NOMO-1 (cell line): ENCODE measurements around the gene ARMC10.
"Not testable (repeated sequence)": the region's sequence is repeated elsewhere in the genome, so short reads cannot be mapped to it uniquely, and the experiment has no call there.

ENCODE experiments used
- DNase-seq, 2 experiments: peaks; one replicate each; lab custom pipeline; 2025; ENCODE audit not compliant: unreplicated experiment in 2 of 2; lab: John Stamatoyannopoulos, UW

The ARMC10 gene

DNA sequence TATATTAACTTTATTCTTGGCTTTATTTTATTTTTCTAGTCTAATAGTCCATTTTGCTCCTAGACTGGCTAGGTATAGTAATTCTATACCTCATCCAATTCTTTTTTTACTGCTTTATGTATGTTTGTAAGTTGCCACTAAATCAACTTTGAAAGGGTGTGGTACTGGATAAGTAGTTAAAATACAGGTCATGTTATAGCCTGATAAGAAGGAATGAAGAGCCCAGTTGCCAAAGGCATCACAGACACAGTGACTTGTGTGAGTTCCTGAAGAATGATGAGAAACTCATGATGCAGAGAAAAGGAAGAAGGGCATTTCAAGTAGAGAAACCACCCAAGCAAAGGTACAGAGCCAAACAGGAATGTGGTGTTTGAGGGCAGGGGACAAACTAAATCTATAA is 46.7 kb downstream of the ARMC10 start:
- DNase-seq: no peak

DNA sequence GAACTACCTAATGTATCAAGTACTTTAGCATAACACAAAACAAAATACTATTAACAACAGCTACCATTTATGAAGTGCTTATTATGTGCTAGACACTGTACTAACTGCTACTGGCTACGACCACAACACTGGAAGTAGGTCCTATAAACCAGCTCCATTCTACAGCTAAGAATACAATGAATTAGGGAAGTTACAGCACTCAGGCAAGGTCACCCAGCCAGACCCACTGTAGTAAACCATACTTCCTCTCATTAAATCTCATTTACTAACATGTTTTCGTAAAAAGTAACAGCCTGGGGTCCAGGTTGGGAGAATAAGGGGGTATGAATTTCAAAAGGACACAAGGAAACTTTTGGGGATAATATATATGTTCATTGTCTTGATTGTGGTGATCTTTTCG is 48.6 kb downstream of the ARMC10 start:
- DNase-seq: peak in 1 of 2 experiments; percentile 9

DNA sequence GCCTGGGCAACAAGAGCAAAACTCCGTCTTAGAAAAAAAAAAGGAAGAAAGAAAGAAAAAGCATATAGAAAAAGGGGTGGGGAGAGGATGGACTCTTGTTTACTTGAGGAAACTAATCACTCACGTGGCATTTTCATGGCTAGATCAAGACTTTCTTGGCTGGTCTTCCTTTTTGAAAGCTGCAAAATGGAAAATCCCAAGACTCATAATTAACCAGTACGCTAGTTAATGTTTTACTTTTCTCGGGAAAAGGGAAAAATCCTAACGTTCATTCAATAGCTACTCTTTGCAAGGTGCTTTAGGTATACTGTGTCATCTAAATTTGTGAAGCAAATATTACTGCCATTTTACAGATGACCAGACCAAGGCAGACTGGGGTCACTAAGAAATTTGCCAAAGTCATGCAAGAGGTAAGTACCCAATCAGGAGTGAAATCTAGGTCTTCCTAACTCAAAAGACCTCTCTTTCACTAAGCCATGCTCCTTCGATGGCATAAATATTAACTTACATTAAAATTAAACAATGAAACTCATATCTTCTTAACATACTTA is 49.6 kb downstream of the ARMC10 start:
- no peak for DNase-seq

DNA sequence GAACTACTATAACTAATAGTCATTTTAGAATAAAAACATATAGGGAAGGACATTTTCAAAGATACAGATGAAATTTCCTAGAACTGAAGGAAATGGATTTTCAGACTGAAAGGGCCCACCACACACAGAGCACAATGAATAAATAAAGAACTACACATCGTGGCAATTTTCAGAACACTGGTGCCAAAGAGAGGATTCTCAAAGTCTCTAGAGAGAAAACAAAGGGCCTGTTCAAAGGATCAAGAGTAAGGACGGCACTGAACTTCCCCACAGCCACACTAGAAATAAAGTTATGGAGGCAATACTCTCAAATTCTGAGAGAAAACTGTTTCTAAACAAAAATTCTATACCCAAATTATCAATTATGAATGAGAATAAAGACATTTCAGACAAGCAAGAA is 52.1 kb downstream of the ARMC10 start:
- DNase-seq: no peak

DNA sequence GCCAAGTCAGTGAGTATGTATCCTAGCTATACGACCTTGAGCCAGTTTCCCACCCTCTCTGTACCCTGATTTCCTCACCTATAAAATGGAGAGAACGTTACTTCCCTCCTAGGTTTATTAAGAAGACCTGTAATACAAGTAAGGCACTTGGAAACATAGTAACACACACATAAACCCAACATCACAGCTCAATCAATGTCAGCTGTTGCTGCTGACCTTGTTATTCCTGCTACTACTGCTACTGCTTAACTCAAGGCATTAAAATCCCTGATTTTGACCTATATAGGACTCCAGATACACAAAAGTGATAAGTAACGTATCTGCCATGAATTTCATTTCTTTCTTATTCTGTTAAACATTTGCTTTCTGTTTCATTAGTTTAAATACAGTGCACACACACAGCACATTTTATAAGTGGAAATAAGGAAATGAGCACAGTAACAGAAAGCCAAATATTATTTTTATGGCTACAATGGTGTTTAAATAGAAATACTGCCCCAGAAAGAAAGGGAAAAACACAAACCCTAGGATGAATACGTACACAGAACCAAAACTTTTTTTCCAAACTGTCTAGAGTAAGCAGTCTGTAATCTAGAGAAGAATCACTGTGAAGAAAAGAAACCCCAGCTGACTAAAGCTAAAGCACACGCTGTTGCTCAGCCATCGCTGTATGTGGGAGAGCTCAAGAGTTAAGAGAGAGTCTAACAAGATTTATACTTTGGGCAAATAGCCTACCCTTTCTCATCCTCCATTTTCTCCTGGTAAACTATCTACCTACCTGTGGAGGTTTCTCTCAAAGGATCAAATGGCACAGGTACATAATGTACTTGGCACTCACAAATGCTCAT is 55.0 kb downstream of the ARMC10 start:
- DNase-seq: no peak

DNA sequence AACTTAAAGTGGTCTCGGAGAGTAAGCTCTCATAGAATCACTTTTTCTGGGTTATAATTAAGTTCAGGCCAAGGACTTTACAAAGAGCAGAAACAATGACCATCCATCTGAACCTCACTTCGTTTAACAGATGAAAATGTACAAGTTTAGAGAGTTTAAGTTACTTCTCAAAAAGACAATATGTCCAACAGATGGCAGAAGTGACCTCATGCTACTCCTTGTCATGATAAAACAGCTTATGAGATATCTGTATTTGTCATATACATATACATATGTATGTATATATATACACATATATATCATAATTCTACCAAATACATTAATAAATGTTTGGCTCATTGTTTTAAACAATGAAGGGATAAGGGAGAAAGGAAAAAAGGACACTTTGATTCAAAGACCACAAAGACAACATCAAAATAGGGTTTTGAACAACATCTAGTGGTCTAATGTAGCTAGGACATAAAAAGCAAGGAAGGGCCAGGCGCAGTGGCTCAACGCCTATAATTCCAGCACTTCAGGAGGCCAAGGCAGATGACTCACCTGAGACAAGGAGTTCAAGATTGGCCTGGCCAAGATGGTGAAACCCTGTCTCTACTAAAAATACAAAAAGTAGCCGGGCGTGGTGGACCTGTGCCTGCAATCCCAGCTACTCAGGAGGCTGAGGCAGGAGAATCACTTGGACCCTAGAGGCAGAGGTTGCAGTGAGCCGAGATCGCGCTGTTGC is 56.1 kb downstream of the ARMC10 start:
- no peak for DNase-seq

DNA sequence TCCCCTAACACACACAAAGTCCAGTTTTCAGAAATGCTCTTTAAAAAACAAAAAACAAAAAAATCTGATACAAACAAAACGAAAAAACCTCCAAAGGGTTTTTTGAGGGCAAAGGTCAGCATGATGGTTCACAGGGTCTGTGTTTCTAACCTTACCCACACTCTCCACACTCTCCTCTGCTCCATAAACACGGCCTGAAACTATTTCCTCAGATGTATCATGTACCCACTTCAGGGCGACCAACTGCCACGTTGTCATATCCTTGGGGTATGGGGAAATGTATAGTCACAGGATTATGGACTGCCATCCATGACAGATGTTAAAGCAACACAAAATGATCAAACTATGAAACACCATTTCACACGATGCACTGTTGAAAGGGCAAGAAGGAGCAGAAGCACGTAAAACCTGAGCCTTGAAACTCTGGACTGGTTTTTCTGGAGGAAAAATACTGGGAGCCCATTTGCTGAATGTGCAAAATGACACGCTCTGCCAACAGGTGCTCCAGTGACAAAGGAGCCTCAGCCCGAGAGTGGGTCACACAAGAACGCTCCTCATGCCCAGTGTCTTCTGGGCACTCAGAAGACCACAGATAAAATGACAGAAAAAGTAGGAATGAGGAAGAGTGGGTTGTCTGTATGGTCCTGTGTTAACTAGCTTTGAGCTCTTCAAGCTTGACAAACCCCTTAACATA is 58.2 kb downstream of the ARMC10 start:
- DNase-seq: no peak

DNA sequence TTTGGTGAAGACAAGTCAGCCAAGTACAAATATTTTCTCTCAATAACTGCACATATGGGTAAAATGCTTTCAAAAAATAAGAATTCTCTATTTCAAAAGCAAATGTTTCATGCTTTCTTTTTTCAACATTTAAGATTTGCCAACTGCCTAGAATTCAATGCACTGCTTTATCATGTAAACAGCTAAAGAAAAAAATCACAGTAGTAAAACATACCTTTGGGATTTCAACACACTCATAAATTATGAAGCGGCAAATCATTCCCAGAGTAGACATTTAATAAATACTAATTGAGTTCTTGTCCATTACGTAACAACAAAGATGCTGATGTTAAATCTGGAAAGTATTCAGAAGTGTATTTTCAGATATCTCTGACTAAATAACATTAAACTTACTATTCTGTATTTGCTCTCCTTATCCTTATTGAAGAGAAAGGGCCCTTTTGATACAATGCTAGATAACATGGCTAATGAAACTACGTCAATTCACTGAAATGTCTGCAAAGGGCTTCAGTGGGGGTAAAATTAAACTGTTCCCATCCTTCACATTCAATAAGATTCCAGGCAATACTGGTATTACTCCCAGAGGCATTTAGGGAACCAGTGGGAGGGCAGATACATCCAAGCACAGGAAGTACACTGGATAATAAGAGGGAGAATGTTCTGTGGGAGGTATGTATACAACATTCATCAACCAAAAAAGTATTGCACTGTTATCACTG is 60.1 kb downstream of the ARMC10 start:
- no peak for DNase-seq

DNA sequence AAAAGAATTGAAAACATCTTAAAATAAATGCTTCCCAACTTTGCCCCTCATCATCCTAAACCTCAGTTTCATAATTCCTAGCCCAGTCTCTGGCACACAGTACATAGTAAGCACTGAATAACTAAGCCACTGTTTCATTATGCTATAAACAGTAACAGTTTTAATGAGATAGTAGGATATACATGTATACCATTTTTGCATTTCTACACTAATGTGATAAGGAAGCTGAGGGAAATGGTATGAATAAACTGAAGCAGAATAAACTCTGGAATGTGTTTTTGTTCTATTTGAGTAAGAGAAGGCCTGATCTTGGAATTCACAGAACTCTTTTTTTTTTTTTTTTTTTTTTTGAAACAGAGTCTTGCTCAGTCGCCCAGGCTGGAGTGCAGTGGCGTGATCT is 65.1 kb downstream of the ARMC10 start:
- DNase-seq: no peak

DNA sequence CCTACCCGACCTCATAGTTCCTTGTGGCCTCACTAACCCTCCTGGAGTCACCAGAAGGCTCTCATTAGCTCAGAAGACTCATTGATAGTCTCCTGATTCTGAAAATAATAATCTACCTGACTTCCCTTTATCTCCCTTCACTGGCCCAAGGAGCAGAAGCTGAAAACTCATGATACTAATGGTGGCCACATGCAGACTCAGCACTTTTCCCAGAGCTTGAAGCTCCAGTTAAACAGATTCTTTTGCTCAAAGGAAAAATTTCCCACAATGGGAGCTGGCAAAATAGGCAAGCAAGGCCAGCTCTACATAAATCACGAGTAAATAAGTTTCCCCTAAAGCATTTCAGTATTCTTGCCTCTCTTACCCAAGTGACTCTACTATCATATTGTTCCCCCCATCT is 65.7 kb downstream of the ARMC10 start:
- DNase-seq: no peak

DNA sequence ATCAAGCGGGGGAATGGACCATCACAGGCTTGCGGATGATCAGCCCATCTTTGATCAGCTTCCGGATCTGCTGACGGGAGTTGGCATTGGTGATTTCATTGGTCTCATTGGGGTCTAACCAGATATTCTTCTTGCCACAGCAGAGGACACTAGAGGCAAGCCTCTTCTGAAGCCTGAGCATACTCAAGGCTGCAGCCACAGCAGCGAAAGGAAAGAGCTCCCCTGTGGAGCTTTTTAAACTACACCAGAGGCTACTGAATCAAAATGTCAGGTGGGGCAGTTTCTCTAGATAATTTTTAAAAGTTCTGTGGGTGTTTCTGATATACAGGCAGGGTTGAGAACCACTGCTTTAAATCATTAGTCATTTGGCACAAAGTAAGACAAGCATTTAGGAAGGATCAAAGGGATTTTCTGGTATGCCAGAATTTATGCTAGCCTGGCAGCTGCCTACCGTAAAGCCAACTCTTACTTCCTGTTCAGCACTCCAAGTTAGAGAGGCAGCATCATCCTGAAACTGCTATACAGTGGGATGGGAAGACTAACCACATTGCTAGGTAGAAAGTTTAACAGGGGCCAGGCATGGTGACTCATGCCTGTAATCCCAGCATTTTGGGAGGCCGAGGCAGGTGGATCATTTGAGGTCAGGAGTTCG is 66.9 kb downstream of the ARMC10 start:
- DNase-seq: no peak

DNA sequence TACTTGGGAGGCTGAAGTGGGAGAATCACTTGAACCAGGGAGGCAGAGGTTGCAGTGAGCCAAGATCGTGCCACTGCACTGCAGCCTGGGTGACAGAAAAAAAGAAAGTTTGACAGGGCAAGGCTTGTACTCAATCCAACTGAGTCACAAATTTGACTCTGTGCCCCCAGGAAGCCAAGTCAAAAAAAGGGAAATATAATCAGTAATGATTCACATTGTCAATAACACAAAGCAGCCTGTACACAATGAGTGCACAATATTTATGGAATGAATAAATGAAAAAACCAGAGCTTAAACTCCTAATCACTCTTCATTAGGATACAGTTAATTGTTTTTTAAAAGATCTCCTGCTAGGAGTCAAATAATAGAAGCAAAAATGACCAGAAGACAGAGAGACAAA is 67.6 kb downstream of the ARMC10 start:
- no peak for DNase-seq

DNA sequence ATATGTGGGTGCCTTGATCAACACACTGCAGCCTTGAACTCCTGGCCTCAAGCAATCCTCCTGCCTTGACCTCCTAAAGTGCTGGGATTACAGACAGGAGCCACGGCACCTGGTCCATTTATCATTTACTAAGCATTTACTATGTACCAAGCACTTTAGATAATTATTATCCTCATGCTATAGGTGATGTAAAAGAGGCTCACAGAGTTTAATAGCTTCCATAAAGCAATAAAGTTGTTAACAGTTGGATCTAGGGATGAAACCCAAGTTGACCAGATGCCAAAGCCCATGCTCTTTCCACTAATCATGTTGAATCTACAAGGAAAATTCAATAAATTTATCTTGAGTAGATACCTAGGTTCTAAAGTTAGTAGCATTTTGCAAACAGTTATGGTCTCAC is 68.9 kb downstream of the ARMC10 start:
- DNase-seq: no peak

DNA sequence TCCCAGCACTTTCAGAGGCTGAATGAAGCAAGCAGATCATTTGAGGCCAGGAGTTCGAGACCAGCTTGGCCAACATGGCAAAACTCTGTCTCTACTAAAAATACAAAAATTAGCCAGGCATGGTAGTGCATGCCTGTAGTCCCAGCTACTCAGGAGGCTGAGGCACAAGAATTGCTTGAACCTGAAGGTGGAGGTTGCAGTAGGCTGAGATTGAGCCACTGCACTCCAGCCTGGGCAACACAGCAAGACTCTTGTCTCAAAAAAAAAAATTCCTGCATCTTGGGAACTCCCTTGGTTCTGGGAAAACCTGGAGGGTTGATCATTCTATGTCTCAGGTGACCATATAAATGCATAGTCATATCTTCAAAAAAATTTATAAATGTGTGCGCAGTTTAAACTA is 69.8 kb downstream of the ARMC10 start:
- DNase-seq: not testable (repeated sequence)

DNA sequence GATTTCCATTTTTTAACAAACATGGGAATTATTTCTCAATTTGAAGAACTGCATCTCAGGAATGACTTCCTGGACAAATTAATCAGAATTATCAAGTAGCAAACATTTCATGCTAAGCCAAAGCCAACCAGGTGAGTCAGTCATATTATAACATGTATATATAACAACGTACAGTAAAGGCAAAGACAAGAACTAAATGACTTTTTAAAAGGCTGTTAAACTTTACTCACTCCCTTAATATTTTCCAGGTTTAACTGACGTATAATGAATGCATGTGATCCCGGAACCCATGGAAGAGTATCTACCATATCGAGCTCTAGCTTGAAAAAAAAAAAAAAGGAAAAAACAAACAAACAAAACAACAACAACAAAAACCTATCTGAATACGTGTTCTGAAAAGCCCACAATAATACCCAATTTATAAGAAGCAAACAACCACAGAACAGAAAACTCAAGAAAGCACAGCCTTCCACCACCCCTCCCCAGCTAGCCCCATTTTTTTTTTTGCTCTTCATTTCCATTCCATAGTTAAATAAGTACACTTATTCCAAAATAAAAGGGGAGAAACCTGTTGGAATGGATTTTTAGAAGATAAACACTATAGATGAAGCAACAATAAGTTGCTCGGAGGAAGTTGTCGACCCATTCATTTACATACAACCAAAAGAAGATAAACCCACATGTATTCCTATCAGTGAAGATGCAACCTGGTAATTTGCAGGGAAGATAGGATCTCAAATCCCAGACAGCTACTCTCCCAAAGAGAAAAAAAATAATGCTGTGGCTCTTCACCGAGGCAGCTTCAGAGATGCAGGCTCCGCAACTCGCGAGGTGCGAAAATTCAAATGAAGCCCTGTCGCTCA is 73.4 kb downstream of the ARMC10 start:
- peak in 1 of 2 experiments; percentile 3 for DNase-seq
